T-helper 1 cell (primary cell): ENCODE data around the gene RRP1.

Experiments
- DNase-seq, 5 donors: peaks; one replicate each; pipeline ENCODE4 v3.0.0-alpha.2; 2012 to 2020

Gene RRP1

DNA sequence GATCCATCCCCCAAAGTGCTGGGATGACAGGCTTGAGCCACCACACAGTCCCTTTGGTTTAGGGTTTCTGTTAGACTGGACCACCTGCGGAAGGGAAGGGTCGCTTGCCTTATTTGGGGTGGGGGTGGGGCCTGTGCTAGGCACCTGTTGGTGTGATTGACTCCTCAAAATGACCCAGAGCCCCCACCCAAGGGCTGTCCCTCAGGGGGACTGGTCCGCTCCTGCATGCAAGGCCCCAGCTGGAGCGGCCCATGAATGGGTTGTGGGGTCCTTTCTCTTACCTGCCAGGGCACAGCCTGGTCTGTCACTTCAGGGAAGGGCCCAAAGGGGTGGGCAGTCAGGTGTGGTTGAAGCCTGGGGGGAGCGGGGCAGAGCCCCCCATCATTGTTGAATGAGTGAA is 11.4 kb upstream of the RRP1 start:
- no peak for DNase-seq

DNA sequence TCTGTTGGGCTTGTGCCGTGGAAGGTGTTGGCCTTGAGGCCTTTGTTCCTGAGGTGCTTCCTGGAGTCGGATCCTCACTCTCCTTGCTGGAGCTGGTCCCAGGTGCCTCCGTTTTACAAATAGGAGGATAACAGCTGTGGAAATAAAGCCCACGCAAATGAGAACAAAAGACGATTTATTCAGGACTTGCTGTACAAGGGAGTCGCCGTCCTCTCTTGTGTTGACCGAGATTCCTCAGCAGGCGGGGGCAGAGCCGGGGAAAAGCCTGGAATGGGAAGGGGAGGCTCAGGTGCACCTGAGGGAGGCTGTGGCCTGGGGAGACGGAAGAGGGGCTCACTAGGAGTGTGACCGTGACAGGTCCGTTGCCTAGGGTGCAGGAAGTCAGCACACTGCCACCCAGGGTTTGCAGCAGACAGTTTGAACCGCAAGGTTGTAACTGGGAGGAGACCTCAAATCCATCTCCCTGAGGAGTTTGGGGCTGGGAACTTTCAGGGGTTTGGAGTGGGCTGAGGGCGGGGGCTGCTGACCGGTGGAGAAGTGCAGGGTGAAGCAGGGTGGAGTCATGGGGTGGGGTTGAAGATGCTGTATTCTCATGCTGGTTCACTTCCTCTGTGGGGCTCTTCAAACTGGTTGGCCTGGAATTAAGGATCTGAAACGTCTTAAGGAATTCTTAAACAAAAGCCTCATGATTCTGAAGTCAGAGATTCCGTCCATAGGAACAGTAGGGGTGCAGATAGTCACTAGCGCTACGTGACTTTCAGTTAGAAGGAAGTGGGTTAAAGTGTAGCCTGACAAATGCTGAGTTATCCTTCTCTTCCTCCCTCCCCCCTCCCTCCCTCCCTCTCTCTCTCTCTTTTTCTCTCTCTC is 10.7 kb upstream of the RRP1 start:
- DNase-seq: peak in 1 of 5 donors; percentile 51

- DNase-seq: no peak
Measured at GRCh38 chr21:43779660-43780059, 9.7 kb upstream of the RRP1 start.

DNA sequence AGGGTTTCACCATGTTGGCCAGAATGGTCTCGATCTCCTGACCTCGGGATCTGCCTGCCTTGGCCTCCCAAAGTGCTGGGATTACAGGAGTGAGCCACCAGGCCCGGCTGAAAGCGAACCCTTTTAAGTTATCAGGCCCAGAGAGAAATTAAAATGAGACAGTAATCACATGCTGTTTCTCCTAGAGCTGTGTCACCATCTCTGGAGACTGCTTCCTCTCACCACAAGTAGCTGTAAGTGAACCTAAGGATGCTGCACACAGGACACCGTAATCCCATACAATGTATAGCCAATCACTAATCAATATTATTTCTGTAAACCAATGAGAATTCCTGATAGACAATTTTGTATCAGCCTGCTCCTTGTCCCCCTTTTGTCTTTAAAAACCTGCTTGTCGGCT is 7.5 kb upstream of the RRP1 start:
- DNase-seq: no peak

- peak in 1 of 5 donors; percentile 15 for DNase-seq
Measured at GRCh38 chr21:43782431-43783097, 6.8 kb upstream of the RRP1 start.

DNA sequence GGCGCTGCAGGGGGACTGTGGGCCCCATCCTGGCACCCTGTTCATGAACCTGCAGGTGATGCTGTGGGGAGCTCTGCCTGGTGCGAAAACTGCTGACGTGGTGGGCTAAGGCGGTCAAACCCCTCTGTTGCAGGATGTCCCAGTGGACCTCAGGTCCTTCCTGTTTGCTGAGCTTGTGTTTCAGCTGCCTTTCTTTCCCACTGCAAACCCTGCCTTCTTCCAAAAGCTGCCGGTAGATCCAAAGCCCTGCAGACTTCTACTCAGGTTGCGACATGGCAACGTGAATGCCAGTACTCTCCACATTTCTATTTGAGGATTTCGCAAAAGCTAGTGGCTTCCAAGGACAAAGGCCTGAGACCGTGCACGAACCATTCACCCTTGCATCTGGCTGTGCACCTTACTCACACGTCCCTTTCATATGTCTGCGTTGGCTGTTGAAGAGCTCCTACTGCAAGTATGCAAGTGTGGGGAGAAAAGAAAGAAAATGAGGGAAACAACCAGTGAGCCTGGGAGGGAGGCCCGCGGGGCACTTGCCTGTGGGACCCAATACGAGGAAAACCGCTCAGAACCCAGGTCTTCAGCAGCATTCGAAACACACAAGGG is 6.2 kb upstream of the RRP1 start:
- DNase-seq: no peak

DNA sequence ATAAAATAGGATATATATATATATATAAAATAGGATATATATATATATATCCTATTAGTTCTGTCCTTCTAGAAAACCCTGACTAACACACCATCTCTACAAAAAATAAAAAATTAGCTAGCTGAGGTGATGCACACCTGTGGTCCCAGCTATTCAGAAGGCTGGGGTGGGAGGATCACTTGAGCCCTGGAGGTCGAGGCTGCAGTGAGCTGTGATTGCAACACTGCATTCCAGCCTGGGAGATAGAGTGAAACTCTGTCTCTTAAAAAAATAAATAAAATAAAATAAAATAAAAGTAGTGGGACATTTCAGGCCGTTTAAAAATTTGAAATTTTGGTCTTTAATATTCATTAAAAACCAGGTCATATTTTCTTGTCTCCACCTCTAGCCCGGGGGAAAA is 4.2 kb upstream of the RRP1 start:
- DNase-seq: no peak

DNA sequence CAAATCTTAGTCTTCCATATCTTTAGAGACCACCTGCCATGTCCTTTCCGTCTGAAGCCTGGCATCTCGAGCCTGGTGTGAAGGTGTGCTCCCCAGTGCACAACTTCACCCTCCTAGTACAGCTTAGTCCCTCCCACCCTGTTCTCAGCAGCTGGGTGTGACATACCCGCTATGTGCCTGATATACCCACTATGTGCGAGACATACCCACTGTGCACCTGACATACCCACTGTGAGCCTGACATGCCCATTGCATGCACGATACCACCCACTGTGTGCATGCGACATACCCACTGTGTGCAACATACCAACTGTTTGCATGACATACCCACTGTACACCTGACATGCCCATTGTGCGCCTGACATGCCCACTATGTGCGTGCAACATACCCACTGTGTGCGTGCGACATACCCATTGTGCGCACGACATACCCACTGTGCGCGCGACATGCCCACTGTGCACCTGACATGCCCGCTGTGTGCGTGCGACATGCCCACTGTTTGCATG is 3.0 kb upstream of the RRP1 start:
- DNase-seq: peak in 1 of 5 donors; percentile 18

GRCh38 chr21:43786807-43787440 is 2.5 kb upstream of the RRP1 start:
- DNase-seq: no peak

- no peak for DNase-seq
Measured at GRCh38 chr21:43790010-43790524, 690 bp downstream of the RRP1 start.

DNA sequence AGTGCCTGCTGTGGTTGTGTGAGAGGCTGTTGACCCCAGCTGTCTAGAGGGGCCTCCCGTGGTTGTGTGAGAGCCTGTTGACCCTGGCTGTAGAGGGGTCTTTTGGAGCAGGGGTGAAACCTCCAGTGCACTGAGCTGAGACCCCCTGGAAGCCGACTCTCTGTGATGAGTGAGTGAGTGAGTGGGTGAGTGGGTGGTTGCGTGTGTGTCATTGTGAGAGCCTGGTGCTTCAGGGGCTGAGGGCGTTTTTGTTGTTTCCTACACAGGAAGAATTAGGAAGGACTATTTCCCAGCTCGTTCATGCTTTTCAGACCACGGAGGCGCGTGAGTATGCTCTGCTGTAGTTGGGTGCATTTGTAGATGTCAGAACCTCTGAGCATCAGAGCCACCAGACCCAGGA is 3.0 kb downstream of the RRP1 start:
- no peak for DNase-seq

DNA sequence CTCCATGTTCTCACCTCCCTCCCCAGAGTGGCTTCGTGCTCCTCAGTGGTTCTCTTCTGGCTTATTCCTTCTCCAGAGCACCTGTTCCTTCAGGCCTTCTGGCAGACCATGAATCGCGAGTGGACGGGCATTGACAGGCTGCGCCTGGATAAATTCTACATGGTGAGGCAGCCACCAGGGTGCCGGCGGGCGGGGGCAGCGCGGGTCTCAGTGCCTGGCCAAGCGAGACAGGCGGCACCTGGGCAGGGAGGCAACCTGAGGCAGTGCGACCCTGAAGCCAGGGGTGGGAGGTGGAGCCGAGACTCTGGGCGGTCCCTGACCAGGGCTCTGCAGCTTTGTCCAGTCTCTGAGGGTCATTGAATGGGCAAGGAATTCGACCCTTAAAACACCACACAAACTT is 3.9 kb downstream of the RRP1 start:
- DNase-seq: no peak

DNA sequence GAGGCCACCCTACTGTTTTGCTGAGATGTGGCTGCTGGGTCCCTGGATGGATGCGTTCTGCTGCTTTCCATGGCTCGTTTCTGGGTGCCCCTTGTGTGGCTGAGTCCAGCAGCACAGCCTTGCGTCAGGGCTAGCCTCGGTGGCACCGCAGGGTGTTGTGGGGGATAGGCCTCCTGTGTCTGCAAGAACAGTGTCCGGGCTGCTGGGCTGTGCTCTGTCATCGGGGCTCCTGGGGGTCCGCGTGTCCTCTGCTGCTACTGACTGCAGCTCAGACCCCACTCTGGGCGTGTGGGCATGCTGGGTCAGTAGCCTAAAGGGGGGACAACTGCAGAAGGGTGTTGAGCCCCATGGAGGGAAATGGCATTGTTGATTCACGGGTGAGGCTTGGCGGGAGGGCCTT is 4.9 kb downstream of the RRP1 start:
- DNase-seq: no peak

DNA sequence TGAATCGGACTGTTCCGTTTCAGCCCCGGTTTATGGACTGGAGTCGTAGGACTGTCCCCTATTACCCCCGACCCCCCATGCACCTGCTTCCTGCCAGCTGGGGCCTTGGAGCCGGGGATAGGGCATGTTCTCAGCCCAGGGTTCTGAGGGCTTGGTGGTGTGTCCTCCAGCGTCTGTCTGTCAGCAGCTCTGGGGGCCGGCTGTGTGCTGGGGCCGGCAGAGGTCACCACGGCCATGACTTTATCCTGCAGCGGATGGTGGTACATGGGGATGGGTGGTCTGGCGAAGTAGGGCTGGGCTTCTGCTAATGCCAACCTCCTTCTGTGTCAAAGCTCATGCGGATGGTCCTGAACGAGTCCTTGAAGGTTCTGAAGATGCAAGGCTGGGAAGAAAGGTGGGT is 5.5 kb downstream of the RRP1 start:
- no peak for DNase-seq

DNA sequence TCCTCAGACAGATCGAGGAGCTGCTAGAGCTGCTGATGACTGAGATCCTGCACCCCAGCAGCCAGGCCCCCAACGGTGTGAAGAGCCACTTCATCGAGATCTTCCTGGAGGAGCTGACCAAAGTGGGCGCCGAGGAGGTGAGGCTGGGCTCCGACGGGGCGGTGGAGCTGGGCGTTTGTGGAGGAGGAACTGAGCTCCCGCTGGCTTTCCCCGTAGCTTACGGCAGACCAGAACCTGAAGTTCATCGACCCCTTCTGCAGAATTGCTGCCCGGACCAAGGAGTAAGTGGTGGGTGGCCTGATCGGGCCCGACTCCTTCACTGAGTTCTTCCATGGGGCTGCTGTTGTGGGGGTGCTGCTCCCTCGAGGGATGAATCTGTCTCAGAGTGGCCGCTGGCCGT is 8.0 kb downstream of the RRP1 start:
- DNase-seq: no peak

- DNase-seq: no peak
Measured at GRCh38 chr21:43797925-43798715, 8.7 kb downstream of the RRP1 start.

- DNase-seq: no peak
Measured at GRCh38 chr21:43799301-43799840, 10.0 kb downstream of the RRP1 start.

- DNase-seq: no peak
Measured at GRCh38 chr21:43800124-43800523, 10.7 kb downstream of the RRP1 start.

DNA sequence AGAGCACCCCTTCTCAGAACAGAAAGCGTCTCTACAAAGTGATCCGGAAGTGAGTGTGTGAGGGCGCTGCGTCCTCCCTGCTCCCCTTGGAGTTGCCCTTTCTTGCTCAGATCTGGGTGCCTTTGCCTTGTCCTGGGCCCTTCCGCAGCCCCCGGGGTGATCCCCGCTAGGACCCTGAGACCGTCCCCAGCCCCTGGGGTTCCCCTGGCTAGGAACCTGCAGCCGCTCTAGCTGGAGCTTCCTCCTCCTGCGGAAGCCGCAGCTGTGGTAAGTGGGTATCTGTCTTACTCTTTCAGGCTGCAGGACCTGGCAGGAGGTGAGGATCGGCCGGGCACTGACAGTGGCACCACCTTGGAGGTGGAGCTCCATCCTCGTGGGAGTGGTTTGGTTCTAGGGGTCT is 11.2 kb downstream of the RRP1 start:
- no peak for DNase-seq

DNA sequence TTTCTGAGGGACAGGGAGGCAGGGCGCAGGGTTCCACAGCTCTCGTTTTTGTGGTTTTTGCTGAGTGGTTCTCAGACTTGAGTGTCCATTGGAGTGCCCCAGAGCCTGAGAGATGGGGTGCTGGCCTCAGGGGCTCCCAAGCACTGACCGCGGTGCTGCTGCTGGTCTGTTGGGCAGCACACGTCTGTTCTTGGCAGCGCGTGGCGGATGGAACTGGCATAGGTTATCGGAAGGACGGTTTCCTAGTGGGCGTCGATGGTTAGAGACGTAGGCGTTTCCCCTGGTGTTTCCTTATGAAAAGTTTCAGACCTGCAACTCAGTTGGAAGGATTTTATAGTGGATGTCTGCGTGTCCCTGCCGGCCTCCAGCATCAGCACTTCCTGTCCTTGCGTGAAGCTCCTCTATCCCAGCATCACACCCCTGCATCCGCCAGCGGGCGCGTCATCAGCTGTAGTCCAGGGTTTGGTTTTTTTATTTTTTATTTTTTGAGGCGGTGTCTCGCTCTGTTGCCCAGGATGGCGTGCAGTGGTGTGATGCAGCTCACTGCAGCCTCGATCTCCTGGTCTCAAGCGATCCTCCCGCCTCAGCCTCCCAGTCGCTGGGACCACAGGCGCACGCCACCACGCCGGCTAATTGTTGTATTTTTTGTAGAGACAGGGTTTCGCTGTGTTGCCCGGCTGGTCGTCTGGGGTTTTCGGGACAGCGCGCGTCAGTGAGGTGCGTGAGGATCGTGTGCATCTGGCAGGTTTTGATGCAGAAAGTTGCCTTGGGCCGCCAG is 11.8 kb downstream of the RRP1 start:
- no peak for DNase-seq

- DNase-seq: no peak
Measured at GRCh38 chr21:43802713-43803313, 13.4 kb downstream of the RRP1 start.
